GM13977 (cell line): ENCODE data around the gene RS1.

Source experiments
- DNase-seq: peaks from one replicate; pipeline ENCODE4 v3.0.0; 2012; ENCODE audit warnings: low spot score
- CTCF ChIP-seq: IDR thresholded peaks from 2 replicates; pipeline ENCODE4 v1.5.1; 2012; ENCODE audit warnings: mild to moderate bottlenecking, control low read depth; ENCODE audit not compliant: insufficient read depth; ENCODE audit errors: extremely low read depth, missing control alignments
- in situ Hi-C: fragments of 300-500 bp; cut with MboI; formaldehyde crosslinking; loops from one replicate; pipeline ENCODE4 v1.12.0; 2022; ENCODE audit warnings: low sequenced_read_pairs, low pct_unique_long_range_greater_than_20kb, mixed read lengths, inconsistent platforms; ENCODE audit not compliant: unreplicated experiment

Gene RS1

DNA sequence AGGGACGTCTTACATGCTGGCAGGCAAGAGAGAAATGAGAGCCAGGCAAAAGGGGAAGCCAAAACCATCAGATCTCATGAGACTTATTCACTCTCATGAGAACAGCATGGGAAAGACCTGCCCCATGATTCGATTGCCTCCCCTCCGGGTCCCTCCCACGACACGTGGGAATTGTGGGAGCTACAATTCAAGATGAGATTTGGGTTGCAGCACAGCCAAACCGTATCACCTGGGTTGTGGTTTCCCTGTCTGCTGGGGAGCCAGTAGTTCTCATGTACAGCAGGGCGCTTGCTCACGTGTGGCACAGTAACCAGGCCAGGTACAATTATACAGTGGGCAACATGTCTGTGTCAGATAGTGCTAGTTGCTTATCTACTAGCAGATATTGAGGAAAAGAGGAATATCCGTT lies 11.1 kb upstream of the RS1 start:
- TF ChIP-seq CTCF: no peak
- in situ Hi-C loops: no loop called here
- no peak for DNase-seq

- TF ChIP-seq CTCF: no peak
- no peak for DNase-seq
- in situ Hi-C loops: no loop called here
Observed at GRCh38 chrX:18681996-18682395, 10.1 kb upstream of the RS1 start.

DNA sequence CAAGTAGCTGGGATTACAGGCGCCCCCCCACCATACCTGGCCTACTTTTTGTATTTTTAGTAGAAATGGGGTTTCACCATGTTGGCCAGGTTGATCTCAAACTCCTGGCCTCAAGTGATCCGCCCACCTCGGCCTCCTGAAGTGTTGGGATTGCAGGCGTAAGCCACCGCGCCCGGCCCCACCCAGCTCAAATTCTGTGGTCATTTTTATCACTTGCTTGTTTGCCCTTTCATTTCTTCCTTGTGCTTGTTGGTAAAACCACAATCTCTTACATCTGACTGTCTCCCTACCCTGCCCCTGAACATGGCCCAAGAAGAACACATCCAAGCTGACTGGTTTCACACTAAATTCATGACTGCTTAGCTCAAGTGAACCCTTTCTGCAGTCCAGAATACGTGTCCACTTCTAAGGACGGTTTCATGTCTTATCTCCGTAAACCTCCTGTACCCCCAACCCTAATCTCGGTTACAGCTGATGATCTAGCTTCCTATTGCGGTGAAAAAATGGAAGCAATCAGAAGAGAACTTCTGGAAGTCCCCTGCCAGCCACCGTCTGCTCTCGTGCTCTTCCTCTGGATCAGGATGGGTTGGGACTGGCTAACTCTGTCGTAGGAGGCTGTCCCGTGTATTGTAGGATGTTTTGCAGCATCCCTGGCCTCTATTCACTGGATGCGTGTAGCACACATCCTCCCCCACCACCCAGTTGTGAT lies 5.4 kb upstream of the RS1 start:
- DNase-seq: no peak
- in situ Hi-C loops: no loop called here
- no peak for TF ChIP-seq CTCF

DNA sequence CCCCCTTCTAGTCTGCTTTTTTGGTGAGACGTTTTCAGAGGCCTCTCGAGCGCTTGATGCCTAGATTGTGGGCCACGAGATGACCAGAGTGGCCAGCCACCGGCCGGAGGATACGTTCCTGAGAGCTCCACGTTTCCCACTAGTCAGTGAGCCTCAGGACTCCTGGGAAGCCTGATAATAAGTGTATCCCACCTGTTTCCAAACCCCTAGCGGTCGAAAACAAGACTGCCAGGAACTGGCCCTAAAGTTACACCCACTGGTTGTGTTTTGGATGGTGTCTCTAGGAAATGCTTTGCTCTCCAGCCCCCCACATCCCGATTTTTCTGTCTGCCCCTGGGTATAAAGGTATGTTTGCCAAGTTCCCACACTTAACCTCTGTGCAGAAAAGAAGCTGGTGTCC lies 4.6 kb upstream of the RS1 start:
- TF ChIP-seq CTCF: no peak
- no peak for DNase-seq
- in situ Hi-C loops: no loop called here

- DNase-seq: no peak
- in situ Hi-C loops: no loop called here
- TF ChIP-seq CTCF: no peak
Observed at GRCh38 chrX:18676050-18676449, 4.1 kb upstream of the RS1 start.

- no peak for TF ChIP-seq CTCF
- in situ Hi-C loops: no loop called here
- DNase-seq: peak; percentile 86
Observed at GRCh38 chrX:18674788-18675735, 3.2 kb upstream of the RS1 start.
